ENCODE data around the gene MTUS2.

The MTUS2 gene

GRCh38 chr13:29484236-29484635 lies 664.1 kb downstream of the MTUS2 start:
- H3K27ac ChIP-seq = peak overlapping the region; percentile 74
- no peak for TF ChIP-seq CTCF (conservative IDR thresholded peaks at IDR 0.05)

- TF ChIP-seq CTCF (conservative IDR thresholded peaks at IDR 0.05) = no peak
- H3K27ac ChIP-seq = no peak overlapping the region; the same call in 1 of the 2 replicates
These were observed 664.7 kb downstream of the MTUS2 start for GRCh38 chr13:29484796-29485195.

GRCh38 chr13:29486551-29486950 lies 666.4 kb downstream of the MTUS2 start:
- H3K27ac ChIP-seq = no peak overlapping the region
- no peak for TF ChIP-seq CTCF (conservative IDR thresholded peaks at IDR 0.05)

GRCh38 chr13:29487466-29488454 lies 667.6 kb downstream of the MTUS2 start:
- H3K27ac ChIP-seq = no peak overlapping the region
- no peak for TF ChIP-seq CTCF (conservative IDR thresholded peaks at IDR 0.05)

DNA sequence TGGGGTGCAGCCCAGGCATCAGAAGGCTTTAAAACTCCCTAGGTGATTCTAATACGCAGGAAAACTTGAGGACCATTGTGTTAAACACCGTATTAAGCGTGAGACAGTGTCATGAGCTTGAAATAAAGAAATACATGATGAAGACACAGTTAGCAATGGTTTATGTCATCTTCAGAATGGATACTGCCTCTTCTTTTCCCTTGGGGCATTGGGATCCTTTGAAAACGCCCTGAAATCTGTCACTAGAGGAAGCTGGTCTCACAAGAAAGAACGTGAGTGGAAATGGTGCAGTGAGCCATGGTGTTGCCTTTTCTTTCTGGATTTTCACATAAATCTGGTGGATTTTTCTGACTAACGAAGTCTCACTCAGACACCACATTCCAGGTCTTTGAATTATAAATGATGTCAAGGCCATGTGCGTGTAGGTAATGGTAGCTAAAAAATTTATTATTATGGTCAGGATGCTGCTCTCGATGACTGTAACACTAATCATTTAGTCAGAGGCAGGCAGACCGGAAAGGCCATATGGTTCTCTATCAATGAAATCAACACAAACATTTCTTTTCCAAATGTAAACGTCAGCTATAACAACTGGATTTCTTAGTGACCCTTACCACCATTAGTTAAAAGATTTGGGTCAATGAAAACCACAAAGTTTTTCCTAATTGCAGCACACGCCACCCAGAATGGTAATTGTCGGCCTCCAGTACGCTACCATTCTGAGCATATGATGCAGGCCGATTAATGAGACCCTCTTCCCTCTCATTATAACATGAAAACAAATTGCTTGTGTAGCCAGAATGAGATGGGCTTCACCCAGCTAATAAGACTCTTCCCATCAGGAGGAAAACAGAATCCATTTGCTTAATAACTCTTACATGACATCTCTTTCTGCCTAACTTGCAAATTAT lies 669.8 kb downstream of the MTUS2 start:
- TF ChIP-seq CTCF (conservative IDR thresholded peaks at IDR 0.05) = no peak
- no peak overlapping the region for H3K27ac ChIP-seq

DNA sequence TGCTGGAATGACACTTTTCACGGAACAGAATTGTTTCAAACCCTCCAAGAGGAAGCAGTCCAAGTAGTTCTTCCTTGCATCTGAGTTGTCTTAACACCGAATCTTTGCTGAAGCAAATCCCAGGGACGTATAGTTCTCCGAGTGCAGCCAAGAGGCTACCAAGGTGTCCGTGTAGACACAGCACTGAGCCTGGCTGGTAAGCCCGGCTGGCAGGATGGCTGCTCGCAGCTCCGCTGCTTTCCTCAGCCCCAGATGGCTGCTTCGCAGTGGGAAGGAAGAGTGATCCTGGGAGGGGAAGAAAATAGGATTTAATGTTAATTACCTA lies 670.4 kb downstream of the MTUS2 start:
- TF ChIP-seq CTCF (conservative IDR thresholded peaks at IDR 0.05) = no peak
- no peak overlapping the region for H3K27ac ChIP-seq

DNA sequence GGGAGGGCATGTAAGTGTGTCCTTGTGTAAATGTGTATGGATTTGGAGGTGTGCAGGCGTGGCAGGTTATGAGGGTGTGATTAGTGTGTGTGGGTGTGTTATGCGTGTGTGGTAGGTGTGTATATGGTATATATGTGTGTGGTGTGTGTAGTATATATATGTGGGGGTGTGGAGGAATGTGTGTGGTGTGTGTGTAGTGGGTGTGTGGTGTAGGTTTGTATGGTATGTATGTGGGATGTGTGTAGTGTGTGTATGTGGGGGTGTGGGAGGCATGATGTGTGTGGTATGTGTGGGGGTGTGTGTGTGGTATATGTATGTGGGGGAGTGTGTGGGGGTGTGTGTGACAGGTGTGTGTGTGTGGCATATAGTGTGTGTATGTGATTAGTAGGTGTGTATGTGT lies 671.1 kb downstream of the MTUS2 start:
- TF ChIP-seq CTCF (conservative IDR thresholded peaks at IDR 0.05) = no peak
- no peak overlapping the region for H3K27ac ChIP-seq
